IPS-18a (cell line): ENCODE results near the gene ZBTB21.

Source experiments
- H3K27ac ChIP-seq: one replicate; pipeline ENCODE4 v1.5.1; 2013; ENCODE audit warnings: low read length
- H3K27me3 ChIP-seq: one replicate; pipeline ENCODE4 v1.6.1; 2013; ENCODE audit warnings: mild to moderate bottlenecking, low read length; ENCODE audit not compliant: control insufficient read depth, insufficient read depth
- H3K36me3 ChIP-seq: one replicate; pipeline ENCODE4 v1.6.1; 2013; ENCODE audit warnings: low read depth, low read length; ENCODE audit not compliant: control insufficient read depth
- H3K4me1 ChIP-seq: one replicate; pipeline ENCODE4 v1.6.1; 2013; ENCODE audit warnings: low read depth, low read length; ENCODE audit not compliant: control insufficient read depth
- H3K4me3 ChIP-seq: one replicate; pipeline ENCODE4 v1.5.1; 2013; ENCODE audit warnings: low read length
- H3K9ac ChIP-seq: one replicate; pipeline ENCODE4 v1.6.1; 2013; ENCODE audit warnings: mild to moderate bottlenecking, low read length, moderate library complexity
- H3K9me3 ChIP-seq: one replicate; pipeline ENCODE4 v1.6.1; 2013; ENCODE audit warnings: low read depth, low read length; ENCODE audit not compliant: control insufficient read depth

The ZBTB21 gene

GRCh38 chr21:42027822-42028765, 17.9 kb upstream of the ZBTB21 start:
- Histone ChIP-seq H3K9me3 (no peaks in the 10 kb centered on the region), H3K4me1 (no peaks in the 10 kb centered on the region), H3K27me3 (no peaks in the 10 kb centered on the region), H3K36me3 (no peaks in the 10 kb centered on the region), H3K9ac (no peak overlapping the region), H3K4me3 (no peak overlapping the region), H3K27ac (no peak overlapping the region)

GRCh38 chr21:42027085-42027821, 17.1 kb upstream of the ZBTB21 start:
- Histone ChIP-seq H3K27me3 (no peaks in the 10 kb centered on the region), H3K9me3 (no peaks in the 10 kb centered on the region), H3K4me3 (no peak overlapping the region), H3K27ac (no peak overlapping the region), H3K4me1 (peaks cover 4% of the 10 kb centered on the region), H3K36me3 (no peaks in the 10 kb centered on the region), H3K9ac (no peak overlapping the region)

- Histone ChIP-seq H3K4me1 (peaks cover 15% of the 10 kb centered on the region), H3K9ac (no peak overlapping the region), H3K9me3 (no peaks in the 10 kb centered on the region), H3K4me3 (no peak overlapping the region), H3K27me3 (peaks cover 10% of the 10 kb centered on the region), H3K27ac (no peak overlapping the region), H3K36me3 (no peaks in the 10 kb centered on the region)
These were observed 15.9 kb upstream of the ZBTB21 start for GRCh38 chr21:42026082-42026435.

GRCh38 chr21:42025376-42026081, 15.4 kb upstream of the ZBTB21 start:
- no peak overlapping the region for H3K4me3 ChIP-seq
- no peaks in the 10 kb centered on the region for H3K36me3 ChIP-seq
- no peaks in the 10 kb centered on the region for H3K9me3 ChIP-seq
- peaks cover 15% of the 10 kb centered on the region for H3K4me1 ChIP-seq
- H3K27ac ChIP-seq, result no peak overlapping the region
- H3K27me3 ChIP-seq, result peaks cover 15% of the 10 kb centered on the region
- H3K9ac ChIP-seq, result no peak overlapping the region

- no peak overlapping the region for H3K9ac ChIP-seq
- no peak overlapping the region for H3K4me3 ChIP-seq
- H3K9me3 ChIP-seq, result no peaks in the 10 kb centered on the region
These were observed 12.7 kb upstream of the ZBTB21 start for GRCh38 chr21:42022906-42023305.

GRCh38 chr21:42022091-42022430, 11.9 kb upstream of the ZBTB21 start:
- H3K27me3 ChIP-seq, result peaks cover 17% of the 10 kb centered on the region
- H3K9me3 ChIP-seq, result no peaks in the 10 kb centered on the region
- no peaks in the 10 kb centered on the region for H3K36me3 ChIP-seq
- H3K4me1 ChIP-seq, result peaks cover 15% of the 10 kb centered on the region
- H3K27ac ChIP-seq, result peak overlapping the region; percentile 15
- H3K9ac ChIP-seq, result peak overlapping the region; percentile 43
- H3K4me3 ChIP-seq, result peak overlapping the region; percentile 39

More at GRCh38 chr21:42022906-42023305, 12.7 kb upstream of the ZBTB21 start:
- Histone ChIP-seq H3K27me3 (peaks cover 17% of the 10 kb centered on the region), H3K4me1 (peaks cover 15% of the 10 kb centered on the region), H3K36me3 (no peaks in the 10 kb centered on the region), H3K27ac (no peak overlapping the region)

GRCh38 chr21:42021371-42022090, 11.4 kb upstream of the ZBTB21 start:
- Histone ChIP-seq H3K9me3 (no peaks in the 10 kb centered on the region), H3K4me3 (peak overlapping the region; percentile 39), H3K27me3 (peaks cover 17% of the 10 kb centered on the region), H3K27ac (peak overlapping the region; percentile 15), H3K36me3 (no peaks in the 10 kb centered on the region), H3K9ac (peak overlapping the region; percentile 43), H3K4me1 (peaks cover 15% of the 10 kb centered on the region)

- Histone ChIP-seq H3K9me3 (no peaks in the 10 kb centered on the region), H3K27me3 (peaks cover 17% of the 10 kb centered on the region), H3K27ac (no peak overlapping the region), H3K36me3 (no peaks in the 10 kb centered on the region), H3K9ac (no peak overlapping the region), H3K4me1 (peaks cover 15% of the 10 kb centered on the region), H3K4me3 (no peak overlapping the region)
These were observed 9.5 kb upstream of the ZBTB21 start for GRCh38 chr21:42019706-42020105.

GRCh38 chr21:42019101-42019605, 9.0 kb upstream of the ZBTB21 start:
- Histone ChIP-seq H3K9ac (no peak overlapping the region), H3K36me3 (no peaks in the 10 kb centered on the region), H3K9me3 (no peaks in the 10 kb centered on the region), H3K27me3 (peaks cover 17% of the 10 kb centered on the region), H3K4me3 (no peak overlapping the region), H3K27ac (no peak overlapping the region), H3K4me1 (peaks cover 15% of the 10 kb centered on the region)

GRCh38 chr21:42017022-42017421, 6.9 kb upstream of the ZBTB21 start:
- H3K4me1 ChIP-seq, result peaks cover 8% of the 10 kb centered on the region
- H3K9ac ChIP-seq, result no peak overlapping the region
- no peak overlapping the region for H3K27ac ChIP-seq
- no peaks in the 10 kb centered on the region for H3K36me3 ChIP-seq
- no peaks in the 10 kb centered on the region for H3K9me3 ChIP-seq
- H3K4me3 ChIP-seq, result no peak overlapping the region
- peaks cover 30% of the 10 kb centered on the region for H3K27me3 ChIP-seq
